GM13976 (cell line): ENCODE measurements around the gene ZFHX2.

Experiments used
- DNase-seq: peaks from one replicate; pipeline ENCODE4 v3.0.0; 2012; ENCODE audit warnings: low spot score
- CTCF ChIP-seq: IDR thresholded peaks from 2 replicates; pipeline ENCODE4 v1.5.1; 2012; ENCODE audit warnings: borderline replicate concordance, mild to moderate bottlenecking; ENCODE audit not compliant: insufficient read depth; ENCODE audit errors: extremely low read depth, missing control alignments, control extremely low read depth
- in situ Hi-C: fragments of 300-500 bp; cut with MboI; formaldehyde crosslinking; loops from one replicate; pipeline ENCODE4 v1.12.0; 2022; ENCODE audit warnings: low sequenced_read_pairs, mixed read lengths, inconsistent platforms; ENCODE audit not compliant: unreplicated experiment

The ZFHX2 gene

GRCh38 chr14:23523229-23524016, 28.1 kb downstream of the ZFHX2 start:
- no peak for DNase-seq

GRCh38 chr14:23522643-23523198, 28.8 kb downstream of the ZFHX2 start:
- no peak for DNase-seq
- in situ Hi-C loops: no loop called here
- TF ChIP-seq CTCF: no peak

More at GRCh38 chr14:23523229-23524016, 28.1 kb downstream of the ZFHX2 start:
- in situ Hi-C loops: no loop called here
- TF ChIP-seq CTCF: no peak

- TF ChIP-seq CTCF: no peak
- in situ Hi-C loops: no loop called here
- no peak for DNase-seq
Observed at GRCh38 chr14:23521785-23522640, 29.6 kb downstream of the ZFHX2 start.

GRCh38 chr14:23520899-23521533, 30.5 kb downstream of the ZFHX2 start:
- no peak for DNase-seq
- in situ Hi-C loops: no loop called here
- TF ChIP-seq CTCF: no peak

GRCh38 chr14:23518709-23519108, 32.9 kb downstream of the ZFHX2 start:
- in situ Hi-C loops: no loop called here

More at GRCh38 chr14:23518709-23519108, 32.9 kb downstream of the ZFHX2 start:
- no peak for DNase-seq
- no peak for TF ChIP-seq CTCF
